K562 (cell line): ENCODE measurements around the gene NRN1. TPM values are rescaled to one million over a fixed set of nuclear protein-coding genes. Genes with fewer than 3 reads are reported as not detected.

Experiments
- ATAC-seq: fragments of 200-7000 bp; cut with Tn5 transposase; 3 replicates; pipeline ENCODE4 v1.9.1; 2020; ENCODE audit warnings: moderate library complexity
- BruUV-seq: library from RNA; stranded (reverse); fragments of 400-500 nt; replicated peaks from 2 replicates; lab custom pipeline; 2021; lab: Mats Ljungman, UMichigan
- CTCF ChIA-PET: fragments of 300-600 bp; formaldehyde crosslinking; extraction: SDS; loops from one replicate; lab custom pipeline; 2021; ENCODE audit warnings: low intra/inter-chr PET ratio; lab: Yijun Ruan, JAX
- POLR2A ChIA-PET: fragments of 300-600, 350-650 bp; sonication (Branson Sonifier 250); formaldehyde crosslinking; extraction: SDS; loops from one replicate; lab custom pipeline; 2021; ENCODE audit warnings: antibody characterized with exemption, inconsistent platforms; lab: Yijun Ruan, JAX
- DNase-seq, 4 experiments: peaks; one replicate each; pipeline versions ENCODE4 v3.0.0 to v3.0.0-alpha.2; 2011 to 2018; ENCODE audit warnings: low spot score in 3 of 4, mixed read lengths in 3 of 4; ENCODE audit errors: extremely low read depth in 1 of 4
- FAIRE-seq: peaks from 2 replicates; lab custom pipeline; 2011; peaks lifted over from hg19 to GRCh38; lab: Jason Lieb, UNC
- H2AFZ ChIP-seq: 2 replicates; pipeline ENCODE4 v1.6.0; 2011; ENCODE audit warnings: low read depth, low read length, control low read depth, inconsistent platforms
- H3K27ac ChIP-seq: fragments of 200-600 bp; 3 replicates; pipeline ENCODE4 v1.8.0; 2011; ENCODE audit warnings: low read depth, mild to moderate bottlenecking, control low read depth, inconsistent platforms, low read length, moderate library complexity, mixed read lengths; ENCODE audit errors: extremely low read depth
- H3K27me3 ChIP-seq, 2 experiments: fragments of 300-600 bp in 1 of 2; 2 replicates in 1 of 2; 3 replicates in 1 of 2; pipeline versions ENCODE4 v1.6.0 to v1.8.0; 2011; ENCODE audit warnings: inconsistent platforms in 2 of 2, low read length in 2 of 2, mild to moderate bottlenecking in 1 of 2, mixed read lengths in 1 of 2, moderate library complexity in 1 of 2; ENCODE audit not compliant: control insufficient read depth in 2 of 2, insufficient read depth in 2 of 2
- H3K36me3 ChIP-seq: fragments of 300-600 bp; 3 replicates; pipeline ENCODE4 v1.8.0; 2011; ENCODE audit warnings: mild to moderate bottlenecking, low read length, inconsistent platforms; ENCODE audit not compliant: control insufficient read depth, insufficient read depth
- H3K4me1 ChIP-seq, 2 experiments: fragments of 200-600 bp in 1 of 2; replicated peaks in 1 of 2; 2 replicates in 1 of 2; 3 replicates in 1 of 2; pipeline versions ENCODE4 v1.5.1 to v1.8.0; 2011; ENCODE audit warnings: inconsistent platforms in 2 of 2, low read length in 2 of 2, mild to moderate bottlenecking in 1 of 2, mixed read lengths in 1 of 2, moderate library complexity in 1 of 2; ENCODE audit not compliant: control insufficient read depth in 2 of 2, insufficient read depth in 2 of 2
- H3K4me2 ChIP-seq: 2 replicates; pipeline ENCODE4 v1.6.1; 2011; ENCODE audit warnings: low read length, control low read depth, inconsistent platforms, mixed read lengths; ENCODE audit not compliant: insufficient read depth
- H3K4me3 ChIP-seq: fragments of 200-600 bp; sonication (generic), shearing (Covaris generic); 2 replicates; pipeline ENCODE4 v1.5.1; 2016; ENCODE audit warnings: control low read depth, inconsistent platforms
- H3K79me2 ChIP-seq: fragments of 200-600 bp; 3 replicates; pipeline ENCODE4 v1.8.0; 2011; ENCODE audit warnings: low read length, inconsistent platforms; ENCODE audit not compliant: control insufficient read depth, insufficient read depth
- H3K9ac ChIP-seq, 2 experiments: 2 replicates each; pipeline versions ENCODE4 v1.6.0 to v1.6.1; 2011; ENCODE audit warnings: low read depth in 2 of 2, low read length in 2 of 2, control low read depth in 1 of 2, inconsistent platforms in 1 of 2, mild to moderate bottlenecking in 1 of 2, mixed read lengths in 1 of 2; ENCODE audit not compliant: insufficient read depth in 1 of 2
- H3K9me1 ChIP-seq: one replicate; pipeline ENCODE4 v1.6.0; 2011; ENCODE audit warnings: inconsistent platforms, mild to moderate bottlenecking, low read length, moderate library complexity; ENCODE audit not compliant: control insufficient read depth, insufficient read depth
- H3K9me3 ChIP-seq: replicated peaks from 2 replicates; pipeline ENCODE4 v1.5.1; 2011; ENCODE audit warnings: low read depth, low read length, inconsistent platforms; ENCODE audit not compliant: control insufficient read depth, insufficient read depth
- H4K20me1 ChIP-seq: replicated peaks from 2 replicates; pipeline ENCODE4 v1.6.1; 2011; ENCODE audit warnings: low read length, inconsistent platforms, mixed read lengths; ENCODE audit not compliant: control insufficient read depth, insufficient read depth
- CTCF ChIP-seq, 3 experiments: IDR thresholded peaks in 2 of 3; conservative IDR thresholded peaks in 1 of 3; 2 replicates each; pipeline ENCODE4 v1.5.1; 2011 to 2012; ENCODE audit warnings: low read length in 3 of 3, mild to moderate bottlenecking in 3 of 3, control low read depth in 2 of 3, improper control_type of control experiment in 1 of 3, inconsistent platforms in 1 of 3, low read depth in 1 of 3, mixed read lengths in 1 of 3, moderate library complexity in 1 of 3; ENCODE audit not compliant: insufficient read depth in 2 of 3
- ELF2 ChIP-seq: fragments of 250-450 bp; sonication (Bioruptor Pico); IDR thresholded peaks from 2 replicates; pipeline ENCODE4 v1.5.0; 2021; ENCODE audit warnings: mild to moderate bottlenecking
- FOXK2 ChIP-seq, 2 experiments: fragments of 450-650 bp; IDR thresholded peaks in 1 of 2; conservative IDR thresholded peaks in 1 of 2; 2 replicates each; pipeline ENCODE4 v1.6.1; 2016; ENCODE audit warnings: low read depth in 2 of 2, mild to moderate bottlenecking in 1 of 2
- POLR2H ChIP-seq: IDR thresholded peaks from 2 replicates; pipeline ENCODE4 v1.6.1; 2016; ENCODE audit warnings: missing genetic modification characterization, low read depth, mild to moderate bottlenecking, control low read depth, missing compliant biosample characterization, moderate library complexity
- RREB1 ChIP-seq: fragments of 250-450 bp; sonication (Bioruptor Pico); IDR thresholded peaks from 2 replicates; pipeline ENCODE4 v1.4.0; 2020
- YBX1 ChIP-seq: fragments of 450-650 bp; IDR thresholded peaks from 2 replicates; pipeline ENCODE4 v1.7.1; 2016; ENCODE audit warnings: mild to moderate bottlenecking
- ZNF436 ChIP-seq: fragments of 250-450, 450-650 bp; sonication (Bioruptor Pico); formaldehyde crosslinking; IDR thresholded peaks from 2 replicates; pipeline ENCODE4 v1.7.0; 2020; ENCODE audit warnings: mild to moderate bottlenecking
- ZNF586 ChIP-seq: fragments of 450-650 bp; formaldehyde crosslinking; conservative IDR thresholded peaks from 2 replicates; pipeline ENCODE4 v1.4.0; 2020; ENCODE audit warnings: mild to moderate bottlenecking, moderate library complexity
- ZSCAN32 ChIP-seq: fragments of 450-650 bp; formaldehyde crosslinking; IDR thresholded peaks from 2 replicates; pipeline ENCODE4 v1.4.0; 2020; ENCODE audit warnings: mild to moderate bottlenecking, moderate library complexity
- WGBS: fragments of 100-300 bp; shearing (Covaris generic); methylation state at CpG from one replicate; pipeline ENCODE4 v1.1.6; 2016; ENCODE audit warnings: low coverage, mixed read lengths; ENCODE audit not compliant: insufficient coverage; ENCODE audit errors: missing lambda C conversion rate; 5-methylcytosine and 5-hydroxymethylcytosine counted together
- in situ Hi-C: fragments of 300-500 bp; cut with MboI; formaldehyde crosslinking; loops from 4 replicates; pipeline ENCODE4 v1.15.0; 2018; ENCODE audit warnings: inconsistent platforms, mixed read lengths
- intact Hi-C: fragments of 100-400 bp; cut with micrococcal nuclease; formaldehyde crosslinking; loops from 2 replicates; pipeline ENCODE4 v1.14.2; 2022
- polyA plus RNA-seq, 8 experiments: library from polyadenylated mRNA; depleted of rRNA in 4 of 8; stranded (reverse) in 5 of 8; unstranded in 3 of 8; fragments of >200 nt; fragmentation: Nextera tagmentation in 2 of 8; fragmentation: Illumina TruSeq in 1 of 8; extraction: Ambion mirVana in 2 of 8; extraction: Trizol in 1 of 8; gene quantifications; 2 replicates each; pipeline versions ENCODE4 v1.2.1 to v1.2.3, GENCODE V29; 2011 to 2014; ENCODE audit warnings: inconsistent platforms in 1 of 8, missing spikeins in 1 of 8
- total RNA-seq, 7 experiments: library from RNA; depleted of rRNA in 6 of 7; stranded (reverse); fragments of >200 nt in 6 of 7; fragmentation: Illumina TruSeq in 2 of 7; extraction: Trizol in 2 of 7; gene quantifications; 2 replicates each; pipeline versions ENCODE4 v1.2.1 to v1.2.3, GENCODE V29; 2011 to 2021; ENCODE audit warnings: low replicate concordance in 1 of 7
- TF ChIP-seq, protein P1 (sequence below): IDR thresholded peaks from 2 replicates; pipeline ENCODE4 v1.6.1; 2012; ENCODE audit warnings: low read depth, low read length, improper control_type of control experiment, borderline replicate concordance
- TF ChIP-seq, protein P2 (sequence below): fragments of 450-650 bp; formaldehyde crosslinking; IDR thresholded peaks from 2 replicates; pipeline ENCODE4 v1.4.0; 2022; ENCODE audit warnings: missing genetic modification characterization

Gene NRN1
- total and polyA plus RNA-seq, 9 of the 15 experiments (the other 6 are each of a cell fraction or from before 2014, with no cell fraction given), result not detected

GRCh38 chr6:6025736-6026135 lies 19.0 kb upstream of the NRN1 start:
- Histone ChIP-seq H3K4me1 (no peaks in the 10 kb centered on the region), H3K79me2 (no peaks in the 10 kb centered on the region), H3K27ac (no peak overlapping the region), H3K27me3 (peaks cover 0 to 6% of the 10 kb centered on the region in 2 experiments; a peak in 3 of 5 replicates), H3K4me2 (no peak overlapping the region), H4K20me1 (no peaks in the 10 kb centered on the region), H3K9me3 (no peaks in the 10 kb centered on the region), H3K4me3 (no peak overlapping the region), H3K9ac (no peak overlapping the region), H2AFZ (no peak overlapping the region), H3K9me1 (no peaks in the 10 kb centered on the region), H3K36me3 (no peaks in the 10 kb centered on the region)
- BruUV-seq, result no TSS peak
- ATAC-seq, result no peak
- intact Hi-C loops, result no loop called here
- FAIRE-seq, result no peak
- ChIA-PET POLR2A (interaction anchor here (1.2 kb wide), 1 partner anchor 28 kb away, joined by 3 read pairs; no protein-coding TSS in a partner anchor), CTCF (no interaction called here)
- 0% methylated on average over 5 of the region's 5 CpGs for WGBS
- no peak for DNase-seq
- in situ Hi-C loops, result no loop called here
- TF ChIP-seq POLR2H (tag) (no peak), CTCF (IDR thresholded peaks at IDR 0.05 in 2 of 3, conservative IDR thresholded peaks at IDR 0.05 in 1 of 3; ENCODE audit: insufficient read depth in 2 of 3, low read depth in 1 of 3, low read length in 3 of 3) (no peak), ZNF436 (CRISPR knock-in tag) (no peak), RREB1 (CRISPR knock-in tag) (no peak), ZNF586 (CRISPR knock-in tag) (no peak), ZSCAN32 (CRISPR knock-in tag) (no peak), ELF2 (CRISPR knock-in tag) (no peak), FOXK2 (conservative IDR thresholded peaks at IDR 0.05 in 1 of 2, IDR thresholded peaks at IDR 0.05 in 1 of 2; ENCODE audit: low read depth in 2 of 2) (no peak), YBX1 (no peak)
- TF ChIP-seq, protein P1, sequence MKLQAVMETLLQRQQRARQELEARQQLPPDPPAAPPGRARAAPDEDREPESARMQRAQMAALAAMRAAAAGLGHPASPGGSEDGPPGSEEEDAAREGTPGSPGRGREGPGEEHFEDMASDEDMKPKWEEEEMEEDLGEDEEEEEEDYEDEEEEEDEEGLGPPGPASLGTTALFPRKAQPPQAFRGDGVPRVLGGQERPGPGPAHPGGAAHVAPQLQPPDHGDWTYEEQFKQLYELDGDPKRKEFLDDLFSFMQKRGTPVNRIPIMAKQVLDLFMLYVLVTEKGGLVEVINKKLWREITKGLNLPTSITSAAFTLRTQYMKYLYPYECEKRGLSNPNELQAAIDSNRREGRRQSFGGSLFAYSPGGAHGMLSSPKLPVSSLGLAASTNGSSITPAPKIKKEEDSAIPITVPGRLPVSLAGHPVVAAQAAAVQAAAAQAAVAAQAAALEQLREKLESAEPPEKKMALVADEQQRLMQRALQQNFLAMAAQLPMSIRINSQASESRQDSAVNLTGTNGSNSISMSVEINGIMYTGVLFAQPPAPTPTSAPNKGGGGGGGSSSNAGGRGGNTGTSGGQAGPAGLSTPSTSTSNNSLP, result no peak
- TF ChIP-seq, protein P2, sequence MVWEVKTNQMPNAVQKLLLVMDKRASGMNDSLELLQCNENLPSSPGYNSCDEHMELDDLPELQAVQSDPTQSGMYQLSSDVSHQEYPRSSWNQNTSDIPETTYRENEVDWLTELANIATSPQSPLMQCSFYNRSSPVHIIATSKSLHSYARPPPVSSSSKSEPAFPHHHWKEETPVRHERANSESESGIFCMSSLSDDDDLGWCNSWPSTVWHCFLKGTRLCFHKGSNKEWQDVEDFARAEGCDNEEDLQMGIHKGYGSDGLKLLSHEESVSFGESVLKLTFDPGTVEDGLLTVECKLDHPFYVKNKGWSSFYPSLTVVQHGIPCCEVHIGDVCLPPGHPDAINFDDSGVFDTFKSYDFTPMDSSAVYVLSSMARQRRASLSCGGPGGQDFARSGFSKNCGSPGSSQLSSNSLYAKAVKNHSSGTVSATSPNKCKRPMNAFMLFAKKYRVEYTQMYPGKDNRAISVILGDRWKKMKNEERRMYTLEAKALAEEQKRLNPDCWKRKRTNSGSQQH (CRISPR knock-in tag), result no peak
